Peyer's patch (tissue), 4 donors: ENCODE measurements around the gene TMEM59L.

Source experiments
- POLR2A ChIP-seq, 2 donors: fragments of 450-650 bp; IDR thresholded peaks; one replicate each; pipeline ENCODE4 v1.5.1; 2017; ENCODE audit warnings: antibody characterized with exemption in 2 of 2, mild to moderate bottlenecking in 2 of 2, moderate library complexity in 2 of 2
- TF ChIP-seq, protein P1 (sequence below), 6 experiments: fragments of 450-650 bp in 4 of 6; fragments of 200-600 bp in 2 of 6; sonication (generic) in 1 of 6; IDR thresholded peaks; one replicate each; pipeline ENCODE4 v1.5.1; 2017 to 2019; ENCODE audit warnings: antibody characterized with exemption in 6 of 6, mild to moderate bottlenecking in 3 of 6, moderate library complexity in 1 of 6

DNA sequence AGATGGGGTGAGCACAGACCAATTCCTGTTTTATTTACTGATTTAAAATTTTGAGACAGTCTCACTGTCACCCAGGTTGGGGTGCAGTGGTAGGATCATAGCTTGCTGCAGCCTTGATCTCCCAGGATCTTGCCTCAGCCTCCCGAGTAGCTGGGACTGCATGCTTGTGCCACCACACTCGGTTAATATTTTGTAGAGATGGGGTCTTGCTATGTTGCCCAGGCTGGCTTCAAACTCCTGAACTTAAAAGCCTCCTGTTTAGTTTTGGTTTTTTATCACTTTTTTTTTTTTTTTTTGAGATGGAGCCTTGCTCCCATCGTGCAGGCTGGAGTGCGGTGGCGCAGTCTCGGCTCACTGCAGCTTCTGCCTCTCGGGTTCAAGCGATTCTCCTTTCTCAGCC, 36.3 kb upstream of the TMEM59L start:
- TF ChIP-seq, protein P1, sequence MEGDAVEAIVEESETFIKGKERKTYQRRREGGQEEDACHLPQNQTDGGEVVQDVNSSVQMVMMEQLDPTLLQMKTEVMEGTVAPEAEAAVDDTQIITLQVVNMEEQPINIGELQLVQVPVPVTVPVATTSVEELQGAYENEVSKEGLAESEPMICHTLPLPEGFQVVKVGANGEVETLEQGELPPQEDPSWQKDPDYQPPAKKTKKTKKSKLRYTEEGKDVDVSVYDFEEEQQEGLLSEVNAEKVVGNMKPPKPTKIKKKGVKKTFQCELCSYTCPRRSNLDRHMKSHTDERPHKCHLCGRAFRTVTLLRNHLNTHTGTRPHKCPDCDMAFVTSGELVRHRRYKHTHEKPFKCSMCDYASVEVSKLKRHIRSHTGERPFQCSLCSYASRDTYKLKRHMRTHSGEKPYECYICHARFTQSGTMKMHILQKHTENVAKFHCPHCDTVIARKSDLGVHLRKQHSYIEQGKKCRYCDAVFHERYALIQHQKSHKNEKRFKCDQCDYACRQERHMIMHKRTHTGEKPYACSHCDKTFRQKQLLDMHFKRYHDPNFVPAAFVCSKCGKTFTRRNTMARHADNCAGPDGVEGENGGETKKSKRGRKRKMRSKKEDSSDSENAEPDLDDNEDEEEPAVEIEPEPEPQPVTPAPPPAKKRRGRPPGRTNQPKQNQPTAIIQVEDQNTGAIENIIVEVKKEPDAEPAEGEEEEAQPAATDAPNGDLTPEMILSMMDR (IDR thresholded peaks at IDR 0.05) = no peak
- no peak for TF ChIP-seq POLR2A (IDR thresholded peaks at IDR 0.05)
